CD4-positive, alpha-beta T cell treated with Interleukin-4 for 4 hours (primary cell): ENCODE data around the gene DIP2B.

Experiments used
- DNase-seq: peaks from one replicate; pipeline ENCODE4 v3.0.0-alpha.2; 2020

DIP2B gene

DNA sequence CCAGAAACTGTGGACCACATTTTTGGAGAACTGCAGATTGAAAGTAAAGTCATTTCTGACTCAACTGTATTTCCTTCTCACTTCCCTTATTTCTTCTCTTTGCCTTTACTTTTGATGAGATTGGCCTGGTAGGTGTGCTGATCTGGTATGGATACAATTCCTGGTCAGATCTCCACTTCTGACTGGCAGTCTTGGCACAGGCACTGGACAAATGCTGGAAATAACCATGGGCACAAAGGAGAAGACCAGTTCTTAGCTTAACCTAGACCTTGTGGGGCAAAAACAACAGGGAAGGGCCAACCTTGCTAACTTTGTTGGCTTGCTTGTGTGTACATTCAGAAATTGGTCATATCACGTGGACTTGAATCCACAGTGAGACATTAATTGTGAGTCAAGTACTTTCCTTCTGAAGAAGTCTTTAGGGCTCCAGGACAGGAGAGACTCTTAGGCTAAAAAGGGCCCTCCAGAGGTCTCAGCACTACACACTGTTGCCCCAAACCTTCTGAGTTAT lies 75.0 kb downstream of the DIP2B start:
- no peak for DNase-seq

DNA sequence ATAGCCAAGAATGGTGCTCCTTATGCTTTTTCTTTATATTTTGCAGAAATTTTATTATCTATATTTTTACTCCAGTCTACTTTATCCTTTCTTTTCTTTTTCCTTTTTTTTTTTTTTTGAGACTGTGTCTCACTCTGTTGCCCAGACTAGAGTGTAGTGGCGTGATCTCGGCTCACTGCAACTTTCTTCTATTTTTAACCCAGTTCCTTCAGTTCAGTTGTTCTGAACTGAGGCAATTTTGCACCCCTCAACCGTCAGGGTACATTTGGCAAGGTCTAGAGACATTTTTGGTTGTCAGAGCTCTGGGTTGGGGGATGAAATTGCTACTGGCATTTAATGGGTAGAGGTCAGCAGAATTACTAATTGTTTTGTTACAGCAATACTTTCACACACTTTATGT lies 75.7 kb downstream of the DIP2B start:
- no peak for DNase-seq

- no peak for DNase-seq
Measured at GRCh38 chr12:50581226-50582184, 76.7 kb downstream of the DIP2B start.

DNA sequence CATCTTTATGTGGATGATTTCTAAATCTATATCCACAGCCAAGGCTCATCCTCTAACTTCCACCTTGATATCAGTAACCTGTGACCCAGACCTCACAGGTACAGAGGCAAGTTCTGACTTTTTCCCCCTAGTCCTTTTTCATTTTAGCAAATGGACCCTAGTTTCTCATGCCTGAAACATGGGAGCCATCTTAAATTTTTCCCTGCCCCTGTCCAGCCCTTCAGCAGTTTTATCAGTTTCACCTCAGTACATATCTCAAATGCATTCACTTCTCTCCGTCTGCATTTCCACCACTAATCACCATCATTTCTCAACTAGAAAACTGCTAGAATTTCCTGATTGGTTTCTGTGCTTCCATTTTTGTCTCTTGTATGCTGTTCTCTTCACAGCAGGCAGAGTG lies 79.3 kb downstream of the DIP2B start:
- DNase-seq, result no peak

DNA sequence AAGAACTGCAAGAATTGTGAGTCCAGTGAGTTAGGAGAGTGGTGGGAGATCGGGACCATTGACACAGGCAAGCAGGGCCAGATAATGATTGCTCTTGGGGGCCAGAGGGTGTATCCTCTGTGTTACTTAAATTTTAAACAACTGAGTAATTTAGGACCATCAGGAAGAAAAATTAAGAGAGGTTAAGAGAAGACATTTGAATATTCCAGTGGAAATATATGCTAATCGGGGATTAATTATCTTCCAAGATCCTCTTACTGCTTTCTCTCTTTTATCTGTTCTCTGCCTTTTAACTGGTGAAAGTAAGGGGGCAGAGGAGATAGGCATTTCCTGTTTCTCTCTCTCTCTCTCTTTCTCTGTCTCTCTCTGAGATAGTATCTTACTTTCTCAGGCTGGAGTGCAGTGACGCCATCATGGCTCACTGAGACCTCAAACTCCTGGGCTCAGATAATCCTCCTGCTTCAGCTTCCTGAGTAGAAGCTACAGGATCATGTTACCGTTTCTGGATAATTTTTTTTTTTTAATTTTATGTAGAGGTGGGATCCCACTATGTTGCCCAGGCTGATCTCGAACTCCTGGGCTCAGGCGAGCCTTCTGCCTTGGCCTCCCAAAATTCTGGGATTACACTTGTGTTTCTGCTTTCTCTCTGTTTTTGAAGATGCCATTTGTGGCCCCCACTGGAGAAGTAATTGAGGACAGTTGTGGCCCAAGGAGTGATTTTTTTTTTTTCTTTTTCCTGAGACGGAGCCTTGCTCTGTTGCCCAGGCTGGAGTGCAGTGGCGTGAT lies 85.1 kb downstream of the DIP2B start:
- DNase-seq, result peak; percentile 17

DNA sequence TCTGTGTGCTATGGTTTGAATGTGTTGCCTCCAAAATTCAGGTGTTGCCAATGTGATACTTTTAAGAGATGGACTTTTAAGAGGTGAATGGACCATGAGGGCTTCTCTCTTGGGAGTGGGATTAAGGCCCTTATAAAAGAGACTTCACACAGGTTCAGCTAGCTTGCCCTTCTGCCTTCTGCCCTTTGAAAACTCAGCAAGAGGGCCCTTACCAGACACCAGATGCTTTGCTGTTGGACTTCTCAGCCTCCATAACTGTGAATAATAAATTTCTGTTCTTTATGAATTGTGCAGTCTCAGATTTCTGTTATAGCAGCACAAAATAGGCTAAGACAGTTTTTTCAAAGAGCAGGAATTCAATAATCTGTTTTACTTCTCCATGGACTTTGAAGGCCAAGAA lies 86.1 kb downstream of the DIP2B start:
- DNase-seq, result no peak

GRCh38 chr12:50595667-50596066 lies 90.9 kb downstream of the DIP2B start:
- DNase-seq, result no peak

GRCh38 chr12:50597200-50598195 lies 92.7 kb downstream of the DIP2B start:
- peak; percentile 64 for DNase-seq

GRCh38 chr12:50598321-50598862 lies 93.6 kb downstream of the DIP2B start:
- no peak for DNase-seq

- DNase-seq, result no peak
Measured at GRCh38 chr12:50599366-50600095, 94.7 kb downstream of the DIP2B start.

GRCh38 chr12:50600364-50600763 lies 95.6 kb downstream of the DIP2B start:
- no peak for DNase-seq

DNA sequence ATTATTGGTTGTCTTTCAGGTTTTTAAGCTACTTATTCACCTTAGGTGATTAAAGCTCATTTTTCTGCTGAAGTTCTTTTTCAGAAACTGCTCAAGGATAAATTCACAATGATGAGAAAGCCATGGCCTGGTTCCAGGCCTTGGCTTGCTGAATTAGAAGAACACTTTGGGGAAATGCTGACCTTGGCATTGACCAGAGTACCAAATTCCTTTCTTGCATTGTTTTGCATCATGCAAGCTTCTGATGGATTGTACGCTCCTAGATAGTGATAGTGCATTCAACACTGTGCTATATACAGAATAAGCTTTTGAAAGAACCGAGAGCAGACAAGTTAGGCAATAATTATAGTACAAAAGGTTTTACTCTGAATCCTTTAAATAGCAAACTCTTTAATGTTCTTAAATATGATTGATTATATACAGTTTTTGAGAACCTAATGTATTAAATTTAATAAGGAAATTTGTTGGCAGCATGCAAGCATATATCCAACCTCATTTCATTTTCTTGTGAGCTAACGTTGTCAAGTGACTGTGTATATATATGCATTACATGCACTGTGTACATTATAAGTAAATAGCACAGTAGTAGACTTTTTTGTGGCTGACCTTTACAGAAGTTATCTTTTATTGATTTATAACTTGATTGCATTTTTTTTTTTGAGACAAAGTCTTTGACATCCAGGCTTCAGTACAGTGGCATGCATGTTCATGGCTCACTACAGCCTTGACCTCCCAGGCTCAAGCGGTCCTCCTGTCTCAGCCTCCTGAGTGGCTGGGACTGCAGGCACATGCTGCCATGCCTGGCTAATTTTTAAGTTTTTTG lies 99.2 kb downstream of the DIP2B start:
- DNase-seq, result no peak

DNA sequence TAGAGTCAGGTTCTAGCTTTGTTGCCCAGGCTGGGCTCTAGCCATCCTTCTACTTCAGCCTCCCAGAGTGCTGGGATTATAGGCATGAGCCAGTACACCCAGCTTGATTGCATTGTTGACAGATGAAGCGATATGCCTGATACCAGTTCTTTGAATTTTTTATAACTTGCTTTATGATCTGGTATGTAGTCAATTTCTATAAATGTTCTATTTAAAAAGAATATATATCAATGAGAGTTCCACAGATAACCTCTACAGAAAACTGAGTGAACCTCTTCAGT lies 99.8 kb downstream of the DIP2B start:
- no peak for DNase-seq

DNA sequence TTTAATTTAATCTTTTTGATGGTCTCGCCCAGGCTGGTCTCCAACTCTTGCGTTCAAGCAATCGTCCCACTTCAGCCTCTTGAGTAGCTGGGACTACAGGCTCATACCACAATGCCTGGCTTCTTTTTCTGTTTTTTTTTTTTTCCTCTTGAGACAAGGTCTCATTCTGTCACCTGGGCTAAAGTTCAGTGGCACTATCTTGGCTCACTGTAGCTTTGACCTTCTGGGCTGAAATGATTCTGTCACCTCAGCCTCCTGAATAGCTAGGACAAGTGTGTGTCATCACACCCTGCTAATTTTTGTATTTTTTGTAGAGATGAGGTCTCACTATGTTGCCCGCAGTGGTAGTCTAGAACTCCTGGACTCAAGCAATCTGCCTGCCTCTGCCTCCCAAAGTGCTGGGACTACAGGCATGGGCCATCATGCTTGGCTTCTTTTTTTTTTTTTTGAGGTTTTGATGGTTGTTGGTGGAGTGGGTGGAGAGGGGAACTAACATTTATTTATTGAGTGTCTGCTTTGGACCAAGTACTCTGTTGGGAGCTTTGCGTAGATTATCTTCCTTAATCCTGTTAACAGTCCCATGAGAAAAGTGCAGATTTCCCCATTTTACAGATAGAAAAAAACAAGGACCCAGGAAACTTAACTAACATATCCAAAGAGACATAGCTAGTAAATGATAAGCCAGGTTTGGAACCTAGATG lies 102.0 kb downstream of the DIP2B start:
- DNase-seq, result no peak

- no peak for DNase-seq
Measured at GRCh38 chr12:50609292-50609874, 104.6 kb downstream of the DIP2B start.

GRCh38 chr12:50610171-50610570 lies 105.4 kb downstream of the DIP2B start:
- no peak for DNase-seq

DNA sequence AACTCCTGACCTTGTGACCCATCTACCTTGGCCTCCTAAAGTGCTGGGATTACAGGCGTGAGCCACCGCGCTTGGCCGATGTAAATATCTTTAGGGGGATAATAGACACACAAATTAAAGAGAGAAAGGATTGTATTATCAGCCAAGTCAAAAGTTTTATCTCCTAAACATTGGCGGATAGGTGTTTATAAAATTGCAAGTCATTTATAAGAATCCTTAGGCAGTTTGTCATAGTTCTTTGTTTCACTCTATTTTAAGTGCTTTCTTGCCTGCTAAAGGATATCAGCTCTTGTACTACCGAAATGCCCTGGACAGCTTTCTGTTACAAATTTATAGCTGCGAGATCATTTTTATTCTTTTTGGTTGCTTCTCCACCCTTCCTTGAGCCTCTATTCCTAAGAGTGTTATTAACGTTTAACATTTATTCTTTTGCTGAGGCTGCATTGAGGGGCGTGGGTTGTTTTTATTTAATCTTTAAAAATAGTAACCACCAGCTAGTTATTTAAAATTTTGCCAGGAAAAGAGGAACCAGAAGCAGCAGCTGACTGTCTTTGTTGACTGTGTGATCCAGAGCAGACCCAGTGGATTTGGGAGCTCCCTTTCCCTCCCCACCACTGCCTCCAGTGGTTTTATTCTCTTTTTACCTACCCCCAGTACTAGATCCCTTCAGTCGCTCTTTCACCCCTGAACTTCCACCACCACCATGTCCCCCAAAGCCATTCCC lies 106.4 kb downstream of the DIP2B start:
- no peak for DNase-seq

DNA sequence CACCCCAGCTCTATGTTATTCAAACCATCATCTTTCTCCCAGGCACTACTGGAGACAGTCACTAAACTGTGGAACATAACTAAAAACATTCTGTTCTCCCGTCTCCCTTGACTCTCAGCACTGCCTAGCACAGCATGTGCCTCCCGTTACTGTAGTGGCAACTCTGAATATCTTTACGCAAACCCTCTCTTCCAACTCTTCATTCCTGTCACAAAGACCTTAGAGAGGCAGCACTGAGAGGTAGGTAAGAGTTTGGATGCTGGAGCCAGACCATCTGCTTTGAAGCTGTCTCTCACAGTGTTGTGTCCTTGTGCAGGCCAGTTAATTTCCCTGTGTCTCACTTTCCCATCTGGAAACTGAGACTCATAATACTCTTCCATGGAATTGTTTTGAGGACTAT lies 108.1 kb downstream of the DIP2B start:
- DNase-seq, result no peak

GRCh38 chr12:50613463-50613862 lies 108.7 kb downstream of the DIP2B start:
- no peak for DNase-seq
